ENCODE data around the gene SLC1A7. TPM values are rescaled to one million over a fixed set of nuclear protein-coding genes. Genes with fewer than 3 reads are reported as not detected.

SLC1A7 gene
- polyA plus RNA-seq, 1 donor from 2014 or later = not detected

DNA sequence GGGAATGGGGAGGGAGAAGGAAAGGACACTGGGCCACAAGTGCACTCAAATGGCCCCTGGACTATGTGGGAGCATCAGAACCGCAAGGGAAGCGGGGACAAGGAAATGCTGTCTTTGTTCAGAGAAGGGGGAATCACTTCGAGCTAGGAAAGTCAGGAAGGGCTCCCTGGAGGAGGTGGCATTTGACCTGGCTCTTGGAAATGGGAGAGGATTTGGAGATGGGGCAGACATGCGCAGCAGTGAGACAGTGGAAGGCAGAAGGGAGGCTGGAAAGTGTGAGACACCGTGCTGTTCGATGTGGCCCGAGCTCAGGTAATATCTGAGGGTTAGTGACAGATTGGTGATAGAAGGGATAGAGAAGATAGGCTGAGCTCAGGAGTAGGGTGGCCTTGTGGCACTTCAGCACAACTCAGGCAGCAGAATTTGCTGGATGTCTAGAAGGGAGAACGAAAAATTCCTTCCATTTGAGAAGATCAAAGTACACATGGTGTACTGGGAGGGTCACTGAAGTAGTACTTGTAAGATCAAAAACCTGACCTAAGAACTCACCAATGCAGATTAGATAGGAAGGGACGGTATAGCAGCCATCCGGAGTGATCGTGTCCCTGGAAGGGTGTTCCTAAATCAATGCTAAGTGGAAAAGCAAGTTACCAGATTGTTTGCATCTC lies 25.4 kb downstream of the SLC1A7 start:
- Histone ChIP-seq H3K9ac (ENCODE audit: low read length) (no peak overlapping the region), H3K27me3 (ENCODE audit: insufficient read depth, low read depth, low read length) (no peaks in the 10 kb centered on the region), H3K4me2 (ENCODE audit: low read length) (no peak overlapping the region)

DNA sequence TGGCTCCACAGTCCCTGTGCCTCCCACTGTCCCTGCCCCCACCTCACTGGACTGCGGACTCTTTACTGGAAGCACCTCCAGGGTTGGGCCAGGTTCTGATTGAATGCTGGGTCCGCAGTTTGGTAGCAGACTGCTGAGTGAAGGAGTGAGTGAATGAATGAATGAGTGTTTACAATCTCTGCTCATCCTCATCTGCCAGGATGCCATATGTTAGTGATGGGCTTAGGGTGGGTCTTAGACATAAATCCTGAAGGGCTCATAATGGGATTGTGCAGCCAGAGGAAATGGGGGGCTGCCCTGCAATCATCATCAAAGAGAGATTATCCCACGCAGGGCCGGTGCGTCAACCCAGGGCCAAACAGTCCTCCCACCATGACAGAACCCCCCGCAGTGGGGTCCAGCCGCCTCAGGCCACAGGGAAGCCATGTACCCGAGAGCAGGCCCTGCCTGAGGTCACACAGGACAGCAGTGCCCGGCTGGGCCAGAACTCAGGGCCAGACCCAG lies 26.1 kb downstream of the SLC1A7 start:
- Histone ChIP-seq H3K9me2 (ENCODE audit: insufficient read depth, low read length) (no peaks in the 10 kb centered on the region), H2AFZ (ENCODE audit: low read depth, low read length) (no peak overlapping the region), H4K20me1 (ENCODE audit: insufficient read depth) (no peaks in the 10 kb centered on the region), H3F3A (ENCODE audit: insufficient read depth, low read length, poor library complexity, severe bottlenecking) (no peaks in the 10 kb centered on the region), H3K4me2 (ENCODE audit: low read length) (no peak overlapping the region), H3K9ac (ENCODE audit: low read length) (no peak overlapping the region), H3K9me3 (ENCODE audit: low read length) (no peaks in the 10 kb centered on the region), H3K4me3 (ENCODE audit: low read length) (no peak overlapping the region), H3K36me3 (ENCODE audit: insufficient read depth, low read length) (no peaks in the 10 kb centered on the region), H3K79me2 (replicated peaks; ENCODE audit: insufficient read depth, low read length) (no peaks in the 10 kb centered on the region), H3K27me3 (ENCODE audit: insufficient read depth, low read depth, low read length) (no peaks in the 10 kb centered on the region), H3K27ac (ENCODE audit: low read length) (no peak overlapping the region)
- TF ChIP-seq EP300 (conservative IDR thresholded peaks at IDR 0.05; ENCODE audit: poor library complexity, severe bottlenecking) = no peak
- TF ChIP-seq, protein P1, sequence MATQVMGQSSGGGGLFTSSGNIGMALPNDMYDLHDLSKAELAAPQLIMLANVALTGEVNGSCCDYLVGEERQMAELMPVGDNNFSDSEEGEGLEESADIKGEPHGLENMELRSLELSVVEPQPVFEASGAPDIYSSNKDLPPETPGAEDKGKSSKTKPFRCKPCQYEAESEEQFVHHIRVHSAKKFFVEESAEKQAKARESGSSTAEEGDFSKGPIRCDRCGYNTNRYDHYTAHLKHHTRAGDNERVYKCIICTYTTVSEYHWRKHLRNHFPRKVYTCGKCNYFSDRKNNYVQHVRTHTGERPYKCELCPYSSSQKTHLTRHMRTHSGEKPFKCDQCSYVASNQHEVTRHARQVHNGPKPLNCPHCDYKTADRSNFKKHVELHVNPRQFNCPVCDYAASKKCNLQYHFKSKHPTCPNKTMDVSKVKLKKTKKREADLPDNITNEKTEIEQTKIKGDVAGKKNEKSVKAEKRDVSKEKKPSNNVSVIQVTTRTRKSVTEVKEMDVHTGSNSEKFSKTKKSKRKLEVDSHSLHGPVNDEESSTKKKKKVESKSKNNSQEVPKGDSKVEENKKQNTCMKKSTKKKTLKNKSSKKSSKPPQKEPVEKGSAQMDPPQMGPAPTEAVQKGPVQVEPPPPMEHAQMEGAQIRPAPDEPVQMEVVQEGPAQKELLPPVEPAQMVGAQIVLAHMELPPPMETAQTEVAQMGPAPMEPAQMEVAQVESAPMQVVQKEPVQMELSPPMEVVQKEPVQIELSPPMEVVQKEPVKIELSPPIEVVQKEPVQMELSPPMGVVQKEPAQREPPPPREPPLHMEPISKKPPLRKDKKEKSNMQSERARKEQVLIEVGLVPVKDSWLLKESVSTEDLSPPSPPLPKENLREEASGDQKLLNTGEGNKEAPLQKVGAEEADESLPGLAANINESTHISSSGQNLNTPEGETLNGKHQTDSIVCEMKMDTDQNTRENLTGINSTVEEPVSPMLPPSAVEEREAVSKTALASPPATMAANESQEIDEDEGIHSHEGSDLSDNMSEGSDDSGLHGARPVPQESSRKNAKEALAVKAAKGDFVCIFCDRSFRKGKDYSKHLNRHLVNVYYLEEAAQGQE (IDR thresholded peaks at IDR 0.05; ENCODE audit: borderline replicate concordance) = no peak
- TF ChIP-seq, protein P2, sequence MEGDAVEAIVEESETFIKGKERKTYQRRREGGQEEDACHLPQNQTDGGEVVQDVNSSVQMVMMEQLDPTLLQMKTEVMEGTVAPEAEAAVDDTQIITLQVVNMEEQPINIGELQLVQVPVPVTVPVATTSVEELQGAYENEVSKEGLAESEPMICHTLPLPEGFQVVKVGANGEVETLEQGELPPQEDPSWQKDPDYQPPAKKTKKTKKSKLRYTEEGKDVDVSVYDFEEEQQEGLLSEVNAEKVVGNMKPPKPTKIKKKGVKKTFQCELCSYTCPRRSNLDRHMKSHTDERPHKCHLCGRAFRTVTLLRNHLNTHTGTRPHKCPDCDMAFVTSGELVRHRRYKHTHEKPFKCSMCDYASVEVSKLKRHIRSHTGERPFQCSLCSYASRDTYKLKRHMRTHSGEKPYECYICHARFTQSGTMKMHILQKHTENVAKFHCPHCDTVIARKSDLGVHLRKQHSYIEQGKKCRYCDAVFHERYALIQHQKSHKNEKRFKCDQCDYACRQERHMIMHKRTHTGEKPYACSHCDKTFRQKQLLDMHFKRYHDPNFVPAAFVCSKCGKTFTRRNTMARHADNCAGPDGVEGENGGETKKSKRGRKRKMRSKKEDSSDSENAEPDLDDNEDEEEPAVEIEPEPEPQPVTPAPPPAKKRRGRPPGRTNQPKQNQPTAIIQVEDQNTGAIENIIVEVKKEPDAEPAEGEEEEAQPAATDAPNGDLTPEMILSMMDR (IDR thresholded peaks at IDR 0.05; ENCODE audit: poor library complexity, severe bottlenecking) = no peak
- no peak for TF ChIP-seq POLR2AphosphoS5 (IDR thresholded peaks at IDR 0.05)
- TF ChIP-seq TAF1 (IDR thresholded peaks at IDR 0.05; ENCODE audit: low read depth) = no peak
- no peak for TF ChIP-seq RAD21 (conservative IDR thresholded peaks at IDR 0.05)
- TF ChIP-seq MXI1 (conservative IDR thresholded peaks at IDR 0.05; ENCODE audit: poor library complexity, severe bottlenecking) = no peak
- TF ChIP-seq SMC3 (conservative IDR thresholded peaks at IDR 0.05; ENCODE audit: poor library complexity) = no peak
- no peak for TF ChIP-seq EZH2 (IDR thresholded peaks at IDR 0.05; ENCODE audit: borderline replicate concordance, insufficient read depth, low read length, poor library complexity, severe bottlenecking)

More for the DNA sequence above, 25.4 kb downstream of the SLC1A7 start:
- Histone ChIP-seq H3F3A (ENCODE audit: insufficient read depth, low read length, poor library complexity, severe bottlenecking) (no peaks in the 10 kb centered on the region), H2AFZ (ENCODE audit: low read depth, low read length) (no peak overlapping the region), H4K20me1 (ENCODE audit: insufficient read depth) (no peaks in the 10 kb centered on the region), H3K4me3 (ENCODE audit: low read length) (no peak overlapping the region), H3K9me3 (ENCODE audit: low read length) (no peaks in the 10 kb centered on the region), H3K9me2 (ENCODE audit: insufficient read depth, low read length) (no peaks in the 10 kb centered on the region), H3K27ac (ENCODE audit: low read length) (no peak overlapping the region), H3K36me3 (ENCODE audit: insufficient read depth, low read length) (no peaks in the 10 kb centered on the region), H3K79me2 (replicated peaks; ENCODE audit: insufficient read depth, low read length) (no peaks in the 10 kb centered on the region)
- no peak for TF ChIP-seq POLR2AphosphoS5 (IDR thresholded peaks at IDR 0.05)
- TF ChIP-seq, protein P1 (IDR thresholded peaks at IDR 0.05; ENCODE audit: borderline replicate concordance) = no peak
- no peak for TF ChIP-seq EP300 (conservative IDR thresholded peaks at IDR 0.05; ENCODE audit: poor library complexity, severe bottlenecking)
- TF ChIP-seq TAF1 (IDR thresholded peaks at IDR 0.05; ENCODE audit: low read depth) = no peak
- TF ChIP-seq SMC3 (conservative IDR thresholded peaks at IDR 0.05; ENCODE audit: poor library complexity) = no peak
- TF ChIP-seq, protein P2 (IDR thresholded peaks at IDR 0.05; ENCODE audit: poor library complexity, severe bottlenecking) = no peak
- no peak for TF ChIP-seq EZH2 (IDR thresholded peaks at IDR 0.05; ENCODE audit: borderline replicate concordance, insufficient read depth, low read length, poor library complexity, severe bottlenecking)
- no peak for TF ChIP-seq RAD21 (conservative IDR thresholded peaks at IDR 0.05)
- no peak for TF ChIP-seq MXI1 (conservative IDR thresholded peaks at IDR 0.05; ENCODE audit: poor library complexity, severe bottlenecking)
